Effector CD4-positive, alpha-beta T cell (primary cell): ENCODE data around the gene KCNQ1.

ENCODE experiments used
- DNase-seq: peaks from one replicate; pipeline ENCODE4 v3.0.0-alpha.2; 2020

KCNQ1 gene

DNA sequence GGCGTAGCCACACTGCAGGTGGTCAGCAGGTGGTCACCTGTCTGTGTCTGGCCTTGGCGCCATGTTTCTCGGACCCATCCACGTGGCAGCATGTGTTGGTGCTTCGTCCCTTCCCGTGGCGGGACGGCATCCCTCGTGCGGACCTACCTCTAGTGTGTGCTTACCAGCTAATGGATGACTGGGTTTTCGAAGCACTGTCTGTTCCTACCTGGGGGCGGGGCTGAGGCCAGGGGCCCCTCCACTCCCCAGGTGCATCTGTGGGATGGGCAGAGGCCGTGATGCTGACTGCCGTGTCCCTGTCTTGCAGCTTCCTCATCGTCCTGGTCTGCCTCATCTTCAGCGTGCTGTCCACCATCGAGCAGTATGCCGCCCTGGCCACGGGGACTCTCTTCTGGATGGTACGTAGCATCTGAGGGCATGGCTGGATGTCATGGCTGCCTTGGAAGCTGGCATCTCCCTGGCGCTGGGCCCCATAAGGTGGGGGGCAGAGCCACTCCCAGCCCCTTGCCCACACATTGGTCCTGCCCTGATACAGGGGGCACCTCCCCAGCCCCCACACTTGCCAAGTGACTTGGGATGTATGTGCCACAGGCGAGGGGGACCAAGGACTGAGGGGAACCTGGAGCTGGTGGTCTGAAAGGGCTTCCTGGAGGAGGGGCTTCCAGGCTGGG is 82.9 kb downstream of the KCNQ1 start:
- peak; percentile 0 for DNase-seq

DNA sequence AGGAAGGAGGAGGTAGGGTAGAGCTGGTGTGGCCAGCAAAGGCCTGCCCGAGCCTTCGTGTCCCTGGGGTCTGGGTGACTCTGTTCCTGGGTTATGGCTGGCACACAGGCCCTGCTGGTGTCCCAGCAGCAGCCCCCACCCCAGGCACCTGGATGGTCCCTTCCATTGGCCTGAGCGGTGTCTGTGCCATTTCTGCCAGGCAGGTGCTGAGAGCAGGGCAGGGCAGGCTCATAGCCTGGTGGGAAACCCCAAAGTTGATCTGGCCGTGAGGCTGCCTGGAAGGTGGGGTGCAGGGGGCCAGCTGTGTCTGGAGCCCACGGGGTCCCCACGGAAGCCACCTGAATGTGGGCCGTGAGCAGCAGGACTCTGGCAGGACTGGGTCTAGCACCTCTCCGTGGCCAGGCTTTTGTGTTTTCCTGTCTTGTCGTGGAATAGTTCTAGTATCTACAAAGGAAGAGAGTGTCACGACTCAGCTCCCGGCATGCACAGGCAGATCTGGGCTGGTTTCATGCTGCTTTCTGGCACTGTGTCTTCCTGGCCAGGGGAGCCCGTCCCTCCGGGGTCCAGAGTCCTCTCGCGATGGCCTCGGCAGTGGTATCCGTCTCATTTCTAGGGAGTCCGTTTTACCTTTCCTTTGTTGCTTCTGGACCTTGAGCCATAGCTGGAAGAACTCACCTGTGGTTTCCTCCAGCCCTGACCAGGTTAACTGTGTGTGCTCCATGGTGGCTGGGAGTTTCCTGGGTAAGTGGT is 83.7 kb downstream of the KCNQ1 start:
- DNase-seq, result no peak

DNA sequence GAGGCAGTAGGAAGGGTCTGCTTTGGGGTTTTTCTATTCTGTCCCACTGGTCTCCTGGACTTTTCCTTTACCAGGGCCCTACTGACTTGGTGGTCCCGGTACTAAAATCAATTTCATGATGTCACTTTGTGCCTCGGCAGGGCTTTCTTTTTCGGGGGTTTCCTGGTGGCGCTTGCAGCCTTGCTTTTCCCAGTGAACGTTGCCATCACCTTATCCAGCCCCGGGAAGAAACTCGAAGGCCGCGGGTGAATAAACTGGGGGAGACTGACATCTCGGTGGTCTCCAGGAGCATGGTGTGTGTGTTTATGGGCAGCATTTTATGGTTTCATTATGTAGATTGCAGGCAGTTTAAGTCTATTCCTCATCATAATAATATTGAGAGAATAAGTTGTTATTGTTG is 84.4 kb downstream of the KCNQ1 start:
- no peak for DNase-seq

GRCh38 chr11:2529636-2530035 is 84.8 kb downstream of the KCNQ1 start:
- no peak for DNase-seq

- DNase-seq, result no peak
These were observed 85.5 kb downstream of the KCNQ1 start for GRCh38 chr11:2530131-2530854.

DNA sequence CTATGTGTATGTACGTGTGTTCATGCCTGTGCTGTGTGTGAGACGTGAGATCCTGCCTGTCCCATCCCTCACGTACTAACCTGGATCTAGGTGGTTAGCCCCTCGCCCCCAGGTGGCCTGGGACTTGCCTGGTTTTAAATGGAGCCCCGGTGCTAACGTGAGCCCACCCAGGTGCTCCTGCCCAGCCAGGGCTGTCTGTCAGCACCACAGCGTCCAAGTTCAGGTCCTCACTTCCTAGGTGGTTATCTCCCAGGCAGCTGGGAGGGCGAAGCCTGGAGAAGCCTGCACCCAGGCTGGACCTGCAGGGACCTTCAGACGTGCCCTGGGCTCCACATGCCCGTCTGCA is 86.0 kb downstream of the KCNQ1 start:
- DNase-seq, result no peak

DNA sequence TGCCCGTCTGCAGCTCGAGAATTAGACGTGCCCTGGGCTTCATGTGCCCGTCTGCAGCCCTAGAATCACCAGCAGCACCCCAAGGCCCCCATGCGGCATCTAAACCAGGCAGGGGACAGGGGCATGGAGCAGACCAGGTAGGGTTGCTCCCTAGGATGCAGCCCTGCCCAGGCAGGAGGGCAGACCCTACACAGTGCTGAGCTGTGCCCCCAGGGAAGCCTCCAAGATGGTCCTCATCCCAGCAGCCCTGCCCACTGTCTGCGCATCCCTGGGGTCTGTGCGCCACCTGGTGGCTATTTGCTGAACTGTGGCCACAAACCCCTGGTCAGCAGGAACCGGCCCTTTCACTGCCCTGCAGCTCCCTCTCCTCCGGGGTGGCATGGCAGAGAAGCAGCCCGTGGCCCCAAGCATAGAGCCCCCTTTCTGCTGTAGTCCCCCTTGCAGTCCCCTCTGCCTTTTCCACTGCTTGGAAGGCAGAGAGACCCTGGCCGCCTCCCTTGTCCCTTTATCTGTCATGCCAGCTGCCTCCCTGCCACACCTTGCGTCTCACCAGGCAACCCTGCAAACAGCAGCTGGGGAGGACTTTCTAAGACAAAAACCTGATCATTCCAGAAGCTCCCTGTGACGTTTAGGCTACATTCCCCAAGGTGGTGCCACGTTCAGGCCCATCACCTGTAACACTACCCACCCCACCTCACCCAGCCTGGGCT is 86.6 kb downstream of the KCNQ1 start:
- DNase-seq, result peak; percentile 62

DNA sequence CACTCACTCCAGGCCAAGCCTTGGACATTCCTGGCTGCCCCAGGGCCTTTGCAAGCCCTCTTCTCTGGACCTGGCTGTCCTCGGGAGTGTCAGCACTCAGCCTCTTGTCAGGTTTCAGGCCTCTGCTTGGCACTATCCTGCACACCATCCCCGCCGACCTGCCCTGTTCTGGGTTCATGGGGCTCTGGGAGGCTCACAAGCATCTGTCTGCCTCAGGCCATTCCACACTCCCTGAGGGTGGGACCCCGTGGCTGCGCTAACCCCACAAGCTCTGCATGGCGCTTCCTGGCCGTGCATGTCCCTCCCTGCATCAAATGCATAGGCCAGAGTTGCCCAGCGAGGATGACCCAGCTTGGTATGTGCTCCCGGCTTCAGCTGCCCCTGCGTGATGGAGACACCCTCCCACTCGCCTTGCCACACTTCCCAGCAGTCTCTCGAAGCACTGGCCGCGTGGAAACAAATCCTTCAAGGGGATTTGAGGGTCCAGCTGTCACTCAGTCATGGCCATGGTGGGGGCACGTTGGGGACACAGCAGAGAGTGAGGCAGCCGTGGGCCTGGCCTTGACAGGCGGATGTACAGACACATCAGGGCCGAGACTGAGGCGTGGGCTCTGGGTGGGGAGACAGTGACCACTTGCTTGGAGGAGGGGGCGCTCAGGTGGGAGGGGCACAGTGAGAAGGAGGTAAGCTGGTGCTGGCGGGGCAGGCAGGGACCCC is 87.3 kb downstream of the KCNQ1 start:
- DNase-seq, result no peak

- DNase-seq, result peak; percentile 89
These were observed 88.1 kb downstream of the KCNQ1 start for GRCh38 chr11:2532704-2533586.

DNA sequence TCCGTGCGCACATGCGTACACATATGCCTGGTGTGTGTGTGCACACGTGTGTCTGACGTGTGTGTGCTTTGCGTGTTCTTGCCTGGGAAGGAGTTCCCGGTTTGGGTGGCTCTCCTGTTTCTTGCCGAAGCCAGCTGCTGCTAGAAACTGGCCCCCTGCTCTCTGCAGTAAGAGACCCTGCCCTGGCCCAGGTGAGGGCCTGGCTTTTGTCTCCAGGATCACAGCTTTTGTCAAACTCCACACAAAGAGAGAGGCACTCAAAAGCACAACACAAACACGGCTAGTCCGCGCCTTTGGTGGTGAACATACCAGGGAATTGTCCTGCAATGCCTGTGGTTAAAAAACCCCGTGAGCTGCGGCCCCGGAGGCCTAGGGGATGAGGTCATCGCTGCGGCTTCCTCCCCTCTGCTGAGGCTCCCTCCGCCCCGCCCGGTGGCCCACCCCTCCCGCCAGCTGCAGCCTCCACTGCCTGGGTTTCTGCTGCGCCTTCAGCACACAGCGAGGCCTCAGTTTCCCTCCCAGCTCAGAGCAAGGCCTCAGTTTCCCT is 88.9 kb downstream of the KCNQ1 start:
- no peak for DNase-seq

GRCh38 chr11:2534134-2534956 is 89.5 kb downstream of the KCNQ1 start:
- no peak for DNase-seq

DNA sequence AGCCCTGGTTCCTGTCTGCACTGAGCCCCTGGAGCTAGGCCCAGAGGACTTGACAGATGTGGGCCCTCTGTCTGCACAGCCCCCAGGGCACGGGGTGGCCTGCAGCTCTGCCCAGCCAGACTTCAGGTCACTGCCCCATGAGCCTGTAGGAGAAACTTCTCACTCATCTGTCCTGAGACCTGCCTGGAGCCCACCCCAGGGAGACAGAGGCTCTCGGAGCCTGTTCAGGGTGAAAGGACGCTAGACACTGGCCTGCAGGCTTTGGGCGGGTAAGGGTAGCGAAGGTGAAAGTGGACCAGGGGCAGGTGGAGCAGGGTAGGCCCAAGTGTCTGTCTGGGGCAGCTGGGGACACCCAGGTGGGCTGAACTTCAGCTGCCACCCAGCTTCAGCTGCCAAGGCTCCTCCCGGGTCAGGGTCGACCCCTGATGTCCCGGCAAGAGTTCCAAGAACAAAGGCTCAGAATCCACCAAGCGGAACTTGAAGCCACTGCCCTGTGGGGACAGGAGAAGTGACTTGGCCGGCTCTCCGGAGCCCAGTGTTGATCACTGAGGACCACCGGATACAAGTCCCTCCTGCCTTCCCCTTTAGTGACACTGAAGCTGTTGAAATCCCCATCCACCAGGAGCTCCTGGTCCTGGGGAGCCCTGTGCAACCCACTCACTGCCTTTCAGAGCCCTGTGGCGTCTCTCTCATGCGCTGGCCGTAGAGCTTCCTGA is 90.3 kb downstream of the KCNQ1 start:
- no peak for DNase-seq

DNA sequence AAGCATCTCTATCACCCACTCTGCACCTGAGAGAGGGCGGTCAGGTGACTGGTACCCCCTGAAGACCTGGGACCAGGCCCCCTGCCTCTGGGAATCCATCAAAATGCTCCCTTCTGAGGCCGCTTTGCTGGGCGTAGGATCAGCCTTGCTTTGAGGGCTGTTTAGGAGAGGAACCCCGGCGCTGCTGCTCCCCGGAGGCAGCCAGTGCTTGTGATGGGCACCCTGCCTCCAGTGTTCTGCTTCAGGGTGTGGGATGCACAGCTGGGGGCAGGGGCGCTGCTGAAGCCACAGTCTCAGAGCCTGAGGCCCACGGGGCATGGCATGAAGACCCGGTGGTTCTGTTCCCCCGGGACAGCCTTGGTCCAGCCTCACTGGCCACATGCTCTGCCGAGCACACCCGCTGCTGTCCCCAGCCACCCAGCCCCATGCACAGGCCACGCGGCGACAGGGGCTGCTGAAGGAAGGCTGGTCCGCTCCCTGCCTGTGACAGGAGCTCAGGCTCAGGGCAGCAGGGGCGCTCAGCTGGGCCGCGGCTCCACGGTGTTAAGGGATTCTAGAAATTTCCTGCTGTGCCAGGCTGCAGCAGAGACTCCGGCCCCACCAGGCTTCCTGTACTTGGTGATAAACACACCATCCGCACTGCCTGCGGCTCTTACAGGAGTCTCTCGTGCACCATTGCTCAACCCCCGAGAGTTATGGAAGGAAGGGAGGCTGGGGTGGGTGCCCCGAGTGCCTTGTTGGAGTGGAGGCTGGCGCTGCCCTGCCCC is 91.0 kb downstream of the KCNQ1 start:
- no peak for DNase-seq

GRCh38 chr11:2536440-2536989 is 91.7 kb downstream of the KCNQ1 start:
- no peak for DNase-seq

DNA sequence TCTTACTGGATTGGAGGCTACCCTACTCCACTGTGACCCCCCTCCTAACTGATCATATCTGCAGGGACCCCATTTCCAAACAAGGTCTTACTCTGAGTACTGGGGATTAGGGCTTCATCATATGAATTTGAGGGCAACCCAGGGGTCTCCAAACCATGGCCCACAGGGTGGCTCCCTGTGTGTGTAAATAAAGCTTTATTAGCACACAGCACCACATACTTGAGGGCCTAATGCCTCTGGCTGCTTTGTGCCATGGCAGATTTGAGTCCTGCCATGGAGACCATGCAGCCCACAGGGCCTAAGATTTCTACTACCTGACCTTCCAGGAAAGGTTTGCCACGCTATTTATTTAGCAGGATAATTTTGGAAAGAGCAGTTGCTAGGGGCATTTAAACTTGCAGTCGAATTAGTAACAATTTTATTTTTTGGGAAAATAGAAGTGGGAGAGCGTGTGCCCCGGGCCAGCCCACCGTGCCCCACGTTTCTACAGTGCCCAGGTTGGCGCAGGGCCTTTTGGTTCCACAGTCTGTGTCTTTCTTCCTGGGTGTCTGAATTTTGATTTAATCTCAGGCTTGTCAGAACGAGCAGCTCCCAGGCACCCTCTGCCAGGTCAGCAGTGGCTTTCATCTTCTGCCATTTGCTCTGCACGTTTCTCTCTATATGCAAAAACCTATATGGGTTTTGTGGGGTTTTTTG is 92.3 kb downstream of the KCNQ1 start:
- no peak for DNase-seq

DNA sequence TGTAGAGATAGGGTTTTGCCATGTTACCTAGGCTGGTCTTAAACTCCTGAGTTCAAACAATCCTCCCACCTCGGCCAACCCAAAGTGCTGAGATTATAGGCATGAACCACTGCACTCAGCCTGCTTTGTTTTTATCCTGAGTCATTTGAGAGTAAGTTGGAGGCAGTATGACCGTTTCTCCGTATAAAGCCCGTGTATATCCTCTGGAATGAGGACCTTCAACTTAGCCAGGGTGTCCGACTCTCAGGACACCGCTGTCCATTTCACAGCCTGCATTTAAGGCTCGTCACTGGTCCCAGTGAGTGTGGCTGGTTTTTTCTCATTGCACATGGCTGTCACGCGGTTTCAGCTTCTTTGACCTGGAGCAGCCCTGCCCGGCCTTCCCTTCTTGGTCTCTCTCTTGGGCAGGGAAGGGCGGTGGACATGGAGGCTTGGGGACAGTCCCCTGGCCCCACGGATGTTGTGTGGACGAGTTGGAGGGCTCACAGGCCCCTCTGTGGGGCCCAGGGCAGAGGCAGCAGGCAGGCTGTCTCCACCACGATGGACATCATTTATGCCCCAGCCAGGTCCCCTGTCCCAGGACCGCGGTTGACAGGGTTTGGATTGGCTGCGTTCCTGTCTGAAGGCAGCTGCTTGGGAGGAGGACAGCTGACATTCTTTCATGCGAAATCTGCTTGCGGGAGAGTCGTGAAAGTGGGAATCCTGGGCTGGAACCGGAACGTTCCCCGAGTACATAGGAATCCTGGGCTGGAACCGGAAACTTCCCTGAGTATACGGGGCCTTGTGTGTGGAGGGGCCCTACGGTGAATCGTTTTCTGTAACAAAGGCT is 93.3 kb downstream of the KCNQ1 start:
- no peak for DNase-seq

GRCh38 chr11:2538951-2539350 is 94.1 kb downstream of the KCNQ1 start:
- no peak for DNase-seq
